Activated T-cell treated with anti-CD3 and anti-CD28 coated beads, Interleukin-2, amount 50 U/mL, for 4 hours (primary cell): ENCODE measurements around the gene DDOST. TPM values are rescaled to one million over a fixed set of nuclear protein-coding genes. Genes with fewer than 3 reads are reported as not detected.

Source experiments
- ATAC-seq, 2 donors: fragments of 200-7000 bp; cut with Tn5 transposase; one replicate each; pipeline ENCODE4 v1.10.0; 2021
- DNase-seq: peaks from one replicate; pipeline ENCODE4 v3.0.0-alpha.2; 2020
- H3K27me3 Mint-ChIP-seq: one replicate; pipeline ENCODE4 v1.8.0; 2021; ENCODE audit warnings: low read depth, mixed read lengths
- H3K36me3 Mint-ChIP-seq: one replicate; pipeline ENCODE4 v1.8.0; 2022; ENCODE audit warnings: mixed read lengths; ENCODE audit not compliant: insufficient read depth
- H3K4me1 Mint-ChIP-seq: one replicate; pipeline ENCODE4 v1.8.0; 2021; ENCODE audit warnings: low read depth, mixed read lengths
- H3K4me3 Mint-ChIP-seq: one replicate; pipeline ENCODE4 v1.8.0; 2021; ENCODE audit warnings: mild to moderate bottlenecking, moderate library complexity, mixed read lengths
- H3K9me3 Mint-ChIP-seq: one replicate; pipeline ENCODE4 v1.8.0; 2021; ENCODE audit warnings: mixed read lengths
- total RNA-seq, 3 donors: library from RNA; stranded (reverse); gene quantifications; one replicate each; pipeline ENCODE4 v1.2.1, GENCODE V29; 2021

The DDOST gene
- 100 to 1,000 TPM; 242 to 285 (median 270) TPM for total RNA-seq

GRCh38 chr1:20661207-20662109 lies at the start of gene DDOST:
Gene DDOST, minus strand, starts transcription at chr1:20661369. Its CDS starts 19 bp downstream, at chr1:20661350.
- H3K9me3 Mint-ChIP-seq, result no peaks in the 10 kb centered on the region
- peaks cover 24% of the 10 kb centered on the region for H3K36me3 Mint-ChIP-seq
- ATAC-seq, result peak; percentile 96 to 98
- peaks cover 52% of the 10 kb centered on the region for H3K4me1 Mint-ChIP-seq
- H3K4me3 Mint-ChIP-seq, result peak within 1 kb of the TSS; percentile 100
- DNase-seq, result peak; percentile 91
- H3K27me3 Mint-ChIP-seq, result no peaks in the 10 kb centered on the region

GRCh38 chr1:20710469-20711284 lies 49.5 kb upstream of the DDOST start:
- Mint-ChIP-seq H3K36me3 (no peaks in the 10 kb centered on the region), H3K9me3 (no peaks in the 10 kb centered on the region), H3K4me3 (no peak overlapping the region), H3K27me3 (peaks cover 14% of the 10 kb centered on the region), H3K4me1 (no peaks in the 10 kb centered on the region)
- ATAC-seq (no peak), DNase-seq (no peak)

GRCh38 chr1:20709868-20710267 lies 48.7 kb upstream of the DDOST start:
- Mint-ChIP-seq H3K4me1 (no peaks in the 10 kb centered on the region), H3K4me3 (no peak overlapping the region), H3K9me3 (no peaks in the 10 kb centered on the region), H3K27me3 (peaks cover 10% of the 10 kb centered on the region), H3K36me3 (no peaks in the 10 kb centered on the region)
- no peak for DNase-seq
- no peak for ATAC-seq

GRCh38 chr1:20708891-20709290 lies 47.7 kb upstream of the DDOST start:
- no peak overlapping the region for H3K4me3 Mint-ChIP-seq
- H3K36me3 Mint-ChIP-seq, result no peaks in the 10 kb centered on the region
- ATAC-seq, result no peak
- H3K9me3 Mint-ChIP-seq, result no peaks in the 10 kb centered on the region
- peaks cover 9% of the 10 kb centered on the region for H3K27me3 Mint-ChIP-seq
- no peaks in the 10 kb centered on the region for H3K4me1 Mint-ChIP-seq
- DNase-seq, result no peak

GRCh38 chr1:20708057-20708456 lies 46.9 kb upstream of the DDOST start:
- Mint-ChIP-seq H3K4me3 (no peak overlapping the region), H3K36me3 (no peaks in the 10 kb centered on the region), H3K9me3 (no peaks in the 10 kb centered on the region)

GRCh38 chr1:20706841-20707240 lies 45.7 kb upstream of the DDOST start:
- peaks cover 9% of the 10 kb centered on the region for H3K27me3 Mint-ChIP-seq
- no peaks in the 10 kb centered on the region for H3K9me3 Mint-ChIP-seq
- ATAC-seq (no peak), DNase-seq (no peak)
- H3K4me3 Mint-ChIP-seq, result no peak overlapping the region
- no peaks in the 10 kb centered on the region for H3K4me1 Mint-ChIP-seq
- no peaks in the 10 kb centered on the region for H3K36me3 Mint-ChIP-seq

More at GRCh38 chr1:20708057-20708456, 46.9 kb upstream of the DDOST start:
- Mint-ChIP-seq H3K4me1 (no peaks in the 10 kb centered on the region), H3K27me3 (peaks cover 9% of the 10 kb centered on the region)
- ATAC-seq (no peak), DNase-seq (no peak)

GRCh38 chr1:20705203-20705755 lies 44.1 kb upstream of the DDOST start:
- Mint-ChIP-seq H3K9me3 (no peaks in the 10 kb centered on the region), H3K4me1 (no peaks in the 10 kb centered on the region), H3K4me3 (no peak overlapping the region), H3K36me3 (no peaks in the 10 kb centered on the region), H3K27me3 (peaks cover 8% of the 10 kb centered on the region)
- DNase-seq (no peak), ATAC-seq (no peak)

GRCh38 chr1:20704390-20705202 lies 43.4 kb upstream of the DDOST start:
- Mint-ChIP-seq H3K27me3 (peaks cover 3% of the 10 kb centered on the region), H3K9me3 (no peaks in the 10 kb centered on the region), H3K36me3 (no peaks in the 10 kb centered on the region), H3K4me3 (no peak overlapping the region), H3K4me1 (no peaks in the 10 kb centered on the region)
- no peak for ATAC-seq
- DNase-seq, result no peak

- Mint-ChIP-seq H3K9me3 (no peaks in the 10 kb centered on the region), H3K4me1 (no peaks in the 10 kb centered on the region), H3K4me3 (no peak overlapping the region), H3K27me3 (no peaks in the 10 kb centered on the region), H3K36me3 (no peaks in the 10 kb centered on the region)
- ATAC-seq, result no peak
- DNase-seq, result no peak
Measured at GRCh38 chr1:20703124-20703756, 42.1 kb upstream of the DDOST start.

GRCh38 chr1:20702416-20702815 lies 41.2 kb upstream of the DDOST start:
- DNase-seq (no peak), ATAC-seq (no peak)
- Mint-ChIP-seq H3K4me1 (no peaks in the 10 kb centered on the region), H3K36me3 (no peaks in the 10 kb centered on the region), H3K4me3 (no peak overlapping the region), H3K27me3 (no peaks in the 10 kb centered on the region), H3K9me3 (no peaks in the 10 kb centered on the region)

- no peak overlapping the region for H3K4me3 Mint-ChIP-seq
- H3K36me3 Mint-ChIP-seq, result no peaks in the 10 kb centered on the region
- H3K4me1 Mint-ChIP-seq, result peaks cover under 1% of the 10 kb centered on the region
Measured at GRCh38 chr1:20701847-20702246, 40.7 kb upstream of the DDOST start.

GRCh38 chr1:20701446-20701845 lies 40.3 kb upstream of the DDOST start:
- Mint-ChIP-seq H3K36me3 (no peaks in the 10 kb centered on the region), H3K4me3 (no peak overlapping the region), H3K4me1 (peaks cover 2% of the 10 kb centered on the region), H3K27me3 (no peaks in the 10 kb centered on the region), H3K9me3 (no peaks in the 10 kb centered on the region)
- DNase-seq (no peak), ATAC-seq (no peak)

More at GRCh38 chr1:20701847-20702246, 40.7 kb upstream of the DDOST start:
- no peaks in the 10 kb centered on the region for H3K27me3 Mint-ChIP-seq
- DNase-seq (no peak), ATAC-seq (no peak)
- H3K9me3 Mint-ChIP-seq, result no peaks in the 10 kb centered on the region

- Mint-ChIP-seq H3K9me3 (no peaks in the 10 kb centered on the region), H3K27me3 (no peaks in the 10 kb centered on the region), H3K36me3 (no peaks in the 10 kb centered on the region), H3K4me3 (no peak overlapping the region), H3K4me1 (peaks cover 6% of the 10 kb centered on the region)
- DNase-seq, result no peak
- ATAC-seq, result no peak
Measured at GRCh38 chr1:20700636-20701215, 39.6 kb upstream of the DDOST start.
